HG03342 (cell line): ENCODE results near the gene DIAPH3.

Source experiments
- ATAC-seq: cut with Tn5 transposase; IDR thresholded peaks from one replicate; pipeline ENCODE4 v1.9.1; 2021; ENCODE audit warnings: mild to moderate bottlenecking, moderate library complexity; ENCODE audit not compliant: unreplicated experiment

Gene DIAPH3

DNA sequence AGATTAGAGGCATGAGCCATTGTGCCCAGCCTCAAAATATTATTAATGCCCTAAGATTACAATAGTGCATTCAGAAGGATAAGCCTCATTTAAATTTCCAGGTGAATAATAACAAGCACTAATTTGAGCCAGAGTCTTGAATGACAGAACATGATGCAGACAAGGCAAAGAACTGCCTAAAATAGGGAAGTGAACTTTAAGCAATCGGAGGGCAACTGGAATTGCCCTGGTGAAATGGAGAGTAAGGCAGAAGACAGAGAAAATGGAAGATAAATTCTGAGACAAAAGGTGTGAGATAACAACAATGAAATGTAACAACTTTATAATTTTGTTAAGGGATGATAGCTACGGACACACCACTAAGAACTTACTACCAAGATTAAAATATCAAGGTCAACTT lies 199.9 kb downstream of the DIAPH3 start:
- ATAC-seq, result no peak

DNA sequence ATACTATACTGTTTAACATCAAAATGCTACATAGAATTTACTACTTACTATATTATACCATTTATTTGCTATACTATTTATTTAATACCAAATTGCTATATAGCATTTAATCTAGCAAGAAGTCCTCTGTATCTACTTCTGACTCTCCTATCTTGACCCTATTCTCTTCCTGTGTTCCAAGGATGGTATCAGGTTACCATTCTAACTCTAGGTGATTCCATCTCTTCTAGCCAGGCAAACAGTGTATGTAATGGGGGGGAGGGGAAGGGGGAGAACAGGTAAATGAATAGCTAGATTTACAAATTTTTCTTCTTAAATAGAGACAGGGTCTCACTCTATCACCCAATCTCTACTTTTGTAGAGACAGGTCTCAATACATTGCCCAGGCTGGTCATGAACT lies 200.3 kb downstream of the DIAPH3 start:
- ATAC-seq, result no peak

DNA sequence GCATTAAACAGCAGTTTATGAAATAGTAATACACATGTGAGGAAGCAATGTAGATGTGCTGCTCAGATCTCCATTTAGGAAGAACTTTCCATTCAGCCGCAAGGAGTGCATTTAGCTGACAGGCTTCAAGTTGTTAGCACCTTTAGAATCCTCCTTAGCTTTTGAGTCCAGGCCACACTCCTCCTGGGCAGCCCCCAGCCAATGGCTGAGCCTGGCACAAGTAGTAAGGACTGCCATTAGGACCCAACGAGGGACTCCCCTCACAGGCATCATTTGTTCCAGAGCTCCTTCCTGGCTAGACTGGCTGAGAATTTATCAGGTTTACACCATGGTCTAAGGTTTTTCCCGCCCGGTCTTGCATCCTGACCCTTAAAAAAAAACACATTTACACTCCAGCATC lies 201.4 kb downstream of the DIAPH3 start:
- no peak for ATAC-seq

DNA sequence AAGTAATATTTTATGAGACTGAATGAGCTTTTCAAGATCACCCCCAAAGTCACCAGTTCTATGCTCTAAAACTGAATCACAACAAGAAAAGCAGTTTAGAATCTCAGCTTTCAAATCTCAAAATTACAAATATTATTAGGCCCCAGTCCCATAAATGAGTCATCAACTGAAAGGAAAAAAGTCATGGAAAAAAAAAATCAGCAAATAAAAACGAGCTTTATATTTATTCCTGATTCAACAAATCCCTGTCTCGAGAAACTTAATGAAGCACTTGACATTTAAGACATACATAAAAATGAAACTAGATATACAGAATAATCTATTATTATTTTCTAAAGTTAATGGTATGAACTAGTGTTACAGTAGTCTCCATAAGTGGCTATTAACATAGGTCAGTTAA lies 203.0 kb downstream of the DIAPH3 start:
- no peak for ATAC-seq

DNA sequence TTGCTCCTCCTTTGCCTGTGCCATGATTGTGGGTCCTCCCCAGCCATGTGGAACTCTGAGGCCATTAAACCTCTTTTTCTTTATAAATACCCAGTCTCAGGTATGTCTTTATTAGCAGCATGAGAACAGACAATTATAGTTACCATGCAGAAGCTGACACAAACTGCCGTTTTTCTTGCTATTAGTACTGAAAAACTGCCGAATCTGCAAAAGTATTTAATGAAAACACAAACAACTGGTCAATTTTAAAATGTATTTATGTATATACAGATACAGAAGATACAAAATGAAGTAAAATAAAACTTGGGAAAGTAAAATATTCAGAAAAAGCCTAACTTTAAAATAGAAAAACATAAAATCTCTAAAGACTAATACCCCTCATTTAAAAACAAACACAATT lies 206.3 kb downstream of the DIAPH3 start:
- no peak for ATAC-seq

DNA sequence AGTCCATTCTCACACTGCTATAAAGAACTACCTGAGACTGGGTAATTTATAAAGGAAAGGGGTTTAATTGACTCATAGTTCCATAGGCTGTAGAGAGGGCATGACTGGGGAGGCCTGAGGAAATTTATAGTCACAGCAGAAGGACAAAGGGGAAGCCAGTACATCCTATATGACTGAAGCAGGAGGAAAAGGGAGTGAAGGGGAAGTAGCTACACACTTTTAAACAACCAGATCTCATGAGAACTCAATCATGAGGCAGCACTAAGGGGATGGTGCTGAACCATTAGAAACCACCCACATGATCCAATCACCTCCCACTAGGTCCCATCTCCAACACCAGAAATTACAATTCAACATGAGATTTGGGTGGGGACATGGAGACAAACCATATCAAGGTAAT lies 209.1 kb downstream of the DIAPH3 start:
- ATAC-seq, result no peak

DNA sequence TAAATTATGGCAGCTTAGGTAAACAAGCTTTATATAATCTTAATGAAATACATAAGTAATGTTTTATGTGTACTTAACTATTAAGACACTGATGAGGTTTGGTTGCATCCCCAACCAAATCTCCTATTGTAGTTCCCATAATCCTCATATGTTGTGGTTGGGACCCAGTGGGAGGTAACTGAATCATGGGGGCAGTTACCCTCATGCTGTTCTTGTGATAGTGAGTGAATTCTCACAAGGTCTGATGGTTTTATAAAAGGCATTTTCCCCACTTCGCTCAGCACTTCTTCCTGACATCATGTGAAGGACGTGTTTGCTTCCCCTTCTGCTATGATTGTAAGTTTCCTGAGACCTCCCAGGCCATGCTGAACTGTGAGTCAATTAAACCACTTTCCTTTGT lies 212.7 kb downstream of the DIAPH3 start:
- no peak for ATAC-seq

DNA sequence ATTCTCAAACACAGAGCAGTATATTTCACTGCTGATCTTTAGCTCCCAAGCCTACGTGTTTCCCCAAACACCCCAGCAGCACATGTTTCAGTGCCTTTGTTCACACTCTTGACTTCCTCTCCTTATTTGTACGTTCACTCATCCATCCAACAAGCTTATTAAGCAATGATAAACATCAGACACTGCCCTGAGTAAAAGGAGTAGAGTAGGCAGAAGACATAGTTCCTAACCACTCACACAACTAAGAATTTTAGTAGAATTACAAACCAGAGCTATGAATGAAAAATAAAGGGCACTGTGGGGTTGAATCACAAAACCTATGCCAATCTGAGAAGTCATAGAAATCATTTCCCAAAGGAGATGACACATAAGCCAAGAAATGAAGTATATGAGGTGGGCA lies 213.5 kb downstream of the DIAPH3 start:
- no peak for ATAC-seq

DNA sequence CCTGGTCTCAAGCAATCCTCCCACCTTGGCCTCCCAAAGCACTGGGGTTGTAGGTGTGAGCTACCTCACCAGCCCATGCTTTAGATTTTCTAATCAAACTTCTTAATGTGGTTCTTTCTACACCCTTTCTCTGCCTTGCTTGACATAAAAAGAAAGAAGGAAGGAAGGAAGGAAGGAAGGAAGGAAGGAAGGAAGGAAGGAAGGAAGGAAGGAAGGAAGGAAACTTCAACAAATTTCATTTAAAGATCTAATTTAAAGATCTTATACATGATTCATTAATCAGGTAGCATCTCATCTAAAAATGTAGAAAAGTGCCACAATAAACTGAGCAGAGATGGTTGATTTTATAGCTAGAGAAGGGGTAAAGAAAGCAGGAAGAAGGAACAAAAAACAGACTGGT lies 215.0 kb downstream of the DIAPH3 start:
- ATAC-seq, result no peak

DNA sequence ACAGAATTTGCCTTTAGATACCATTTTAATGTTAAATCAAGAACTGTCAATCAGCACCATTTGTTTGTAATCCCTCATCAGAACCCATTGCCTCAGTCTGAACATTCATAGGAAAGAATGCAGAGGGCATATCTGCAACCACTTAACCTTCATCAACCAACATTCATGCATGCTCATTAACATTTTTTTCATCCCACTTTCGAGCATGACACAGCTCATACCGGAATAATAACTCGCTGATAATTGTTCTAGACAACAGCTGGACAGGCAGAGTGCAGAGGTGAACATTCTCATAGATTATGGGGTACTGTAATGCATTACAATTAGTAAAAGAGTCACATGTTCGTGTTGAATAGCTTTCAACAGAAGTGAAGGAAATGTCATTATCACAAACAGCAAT lies 216.8 kb downstream of the DIAPH3 start:
- no peak for ATAC-seq

DNA sequence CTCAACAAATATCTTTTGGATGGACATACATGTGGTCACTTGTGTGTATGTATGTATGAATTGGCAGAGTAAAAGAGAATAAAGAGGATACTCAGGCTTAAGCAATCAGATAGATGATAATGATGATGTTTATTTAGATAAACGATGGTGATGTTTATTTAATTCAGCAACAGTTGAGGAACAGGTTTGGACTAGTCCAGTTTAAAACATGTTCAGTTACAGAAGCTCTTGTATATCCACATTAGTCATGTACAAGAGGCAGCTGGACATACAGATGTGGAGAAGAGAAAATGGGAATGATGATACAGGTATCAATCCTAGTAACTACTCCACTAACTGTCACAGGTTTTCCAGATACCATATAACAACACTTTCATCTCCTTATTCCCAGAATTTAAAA lies 232.1 kb downstream of the DIAPH3 start:
- no peak for ATAC-seq

DNA sequence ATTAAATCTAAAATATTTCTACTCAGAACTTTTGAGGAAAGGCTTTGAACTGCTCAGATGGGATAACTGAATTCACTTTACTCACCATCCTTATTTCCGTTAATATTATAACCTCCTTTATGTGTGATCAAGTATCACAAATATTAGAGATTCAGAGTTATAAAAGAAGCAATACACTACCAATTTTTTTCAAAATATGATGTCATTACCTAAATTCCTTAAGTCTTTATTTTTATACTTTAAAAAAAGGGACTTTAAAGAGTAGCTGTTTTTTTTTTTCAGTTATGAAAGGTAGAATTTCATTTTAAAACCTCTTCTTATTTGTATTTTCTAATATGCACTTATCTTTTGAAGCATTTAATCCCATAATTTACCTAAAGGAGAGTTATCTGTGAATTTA lies 239.5 kb downstream of the DIAPH3 start:
- ATAC-seq, result no peak

DNA sequence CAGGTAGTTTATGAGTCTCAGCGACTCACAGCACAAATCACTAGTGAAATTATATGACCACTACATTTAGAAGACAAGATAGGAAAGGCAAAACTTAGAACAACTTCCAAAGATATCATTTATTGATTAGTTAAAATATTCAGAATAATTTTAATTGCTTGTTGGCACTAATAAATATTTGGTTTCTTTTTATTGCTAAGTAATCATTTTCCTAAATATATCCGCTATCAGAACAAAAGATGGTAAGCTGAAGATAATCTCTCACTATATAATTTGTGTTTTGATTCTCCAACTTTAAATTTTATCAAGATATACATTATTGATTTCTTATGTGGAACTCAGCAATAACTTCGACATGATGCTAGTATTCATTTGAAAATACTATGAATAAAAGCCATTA lies 248.5 kb downstream of the DIAPH3 start:
- no peak for ATAC-seq

DNA sequence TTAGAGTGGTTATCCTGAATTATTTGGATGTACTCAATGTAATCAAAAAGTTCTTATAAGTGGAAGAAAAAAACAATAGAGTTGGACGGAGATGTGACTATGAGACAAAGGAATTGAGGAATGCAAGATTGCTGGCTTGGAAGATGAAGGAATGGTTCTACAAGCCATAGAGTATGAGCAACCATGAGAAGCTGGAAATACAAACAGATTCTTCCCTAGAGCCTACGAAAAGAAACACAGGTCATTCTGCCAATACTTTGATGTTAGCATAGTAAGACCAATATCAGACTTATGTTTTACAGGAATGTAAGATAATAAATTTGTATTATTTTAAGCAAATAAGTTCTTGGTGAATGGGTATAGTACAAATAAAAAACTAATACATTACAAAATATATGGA lies 249.2 kb downstream of the DIAPH3 start:
- ATAC-seq, result no peak

DNA sequence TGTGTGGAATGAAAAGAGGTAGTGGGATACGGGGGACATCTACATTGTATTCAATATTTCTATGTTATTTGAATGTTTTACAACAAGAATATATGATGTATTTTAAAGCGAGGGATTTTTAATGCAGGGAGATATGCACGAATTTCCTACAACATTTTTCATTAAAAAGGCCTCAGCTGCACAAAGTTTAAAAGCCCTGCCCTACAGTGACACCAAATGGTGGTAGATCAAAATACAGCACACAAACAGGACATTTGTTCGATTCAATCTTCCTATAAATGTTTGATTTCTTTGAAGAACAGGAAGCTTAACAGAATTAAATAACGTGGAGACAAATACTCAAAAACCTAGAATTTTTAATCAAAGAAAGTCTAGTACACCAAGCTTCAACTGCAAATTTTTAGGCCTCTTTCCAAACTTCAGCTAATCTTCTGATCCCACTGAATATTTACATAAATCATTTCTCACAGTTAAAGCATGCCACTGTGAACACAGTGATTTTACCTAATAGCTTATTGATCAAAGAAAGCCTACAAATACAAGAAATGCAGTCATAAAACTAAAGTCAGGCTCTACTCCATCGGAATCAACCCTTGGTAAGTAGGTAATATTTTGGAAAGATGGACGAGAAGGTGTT lies 257.2 kb downstream of the DIAPH3 start:
- ATAC-seq, result no peak

DNA sequence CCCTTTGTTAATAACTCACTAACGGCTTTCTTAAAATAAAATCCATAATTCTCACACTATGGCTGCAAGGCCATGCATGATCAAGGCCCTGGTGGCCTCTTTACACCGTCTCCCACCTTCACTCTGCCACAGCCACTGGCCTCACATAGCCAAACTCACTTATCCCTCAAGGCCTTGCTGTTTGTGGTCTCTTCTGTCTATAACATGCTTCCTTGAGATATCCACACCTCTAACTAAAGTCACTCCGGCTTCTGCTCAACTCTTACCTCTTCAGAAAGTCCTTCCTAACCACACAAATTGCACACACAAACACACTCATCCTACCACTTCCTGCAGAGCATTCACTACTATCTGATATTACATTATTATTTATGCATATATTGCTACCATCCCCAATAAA lies 262.5 kb downstream of the DIAPH3 start:
- no peak for ATAC-seq

DNA sequence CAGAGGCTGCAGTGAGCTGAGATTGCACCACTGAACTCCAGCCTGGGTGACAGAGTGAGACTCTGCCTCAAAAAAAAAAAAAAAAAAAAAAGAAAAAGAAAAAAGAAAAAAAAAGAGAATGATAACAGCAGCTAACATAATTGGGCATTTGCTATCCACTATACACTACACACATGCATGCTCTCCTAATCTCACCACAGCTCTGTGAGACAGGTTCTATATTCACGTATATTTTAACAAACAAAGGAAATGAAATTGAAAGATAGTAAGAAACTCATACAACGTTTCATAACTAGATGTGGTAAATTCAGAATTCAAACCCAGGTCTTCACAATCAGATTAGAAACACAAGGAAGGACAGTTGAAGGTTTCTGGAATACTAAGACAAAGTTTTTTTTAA lies 265.7 kb downstream of the DIAPH3 start:
- ATAC-seq, result no peak

DNA sequence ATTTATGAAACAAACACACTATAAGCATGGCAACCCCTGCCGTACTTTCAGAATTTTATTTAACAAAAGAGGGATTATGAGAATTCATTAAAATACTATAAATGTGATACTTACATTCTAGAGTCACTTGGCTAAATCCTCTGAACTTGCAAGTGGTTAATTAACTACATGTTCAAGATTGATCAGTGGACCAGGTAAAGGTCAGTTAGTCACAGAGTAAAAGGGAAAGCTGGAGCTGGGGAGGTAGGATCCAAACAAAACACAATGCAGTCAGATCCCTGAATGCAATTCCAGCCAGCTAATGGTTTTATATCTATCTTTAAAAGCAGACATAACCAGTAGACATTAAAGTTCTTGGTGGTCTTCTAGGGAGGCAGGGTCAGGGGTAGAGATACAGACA lies 270.5 kb downstream of the DIAPH3 start:
- ATAC-seq, result no peak

DNA sequence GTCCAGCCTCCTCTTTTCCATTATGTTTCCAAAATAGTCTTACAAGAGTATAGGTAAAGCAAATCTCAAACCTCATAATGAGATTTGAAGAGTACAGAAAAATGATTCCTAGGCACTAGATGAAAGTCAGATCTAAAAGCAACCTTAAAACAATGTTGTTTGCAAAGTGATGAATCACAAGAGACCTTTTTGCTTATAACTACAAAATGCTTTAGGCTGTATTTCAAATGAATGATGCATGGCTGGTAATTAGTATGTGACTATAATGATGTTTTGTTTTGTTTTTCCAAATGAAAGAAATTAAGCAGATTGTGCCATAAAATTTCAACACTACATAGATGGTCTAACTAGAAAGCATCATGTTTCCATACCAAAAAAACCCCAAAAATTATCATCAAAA lies 272.7 kb downstream of the DIAPH3 start:
- ATAC-seq, result no peak

DNA sequence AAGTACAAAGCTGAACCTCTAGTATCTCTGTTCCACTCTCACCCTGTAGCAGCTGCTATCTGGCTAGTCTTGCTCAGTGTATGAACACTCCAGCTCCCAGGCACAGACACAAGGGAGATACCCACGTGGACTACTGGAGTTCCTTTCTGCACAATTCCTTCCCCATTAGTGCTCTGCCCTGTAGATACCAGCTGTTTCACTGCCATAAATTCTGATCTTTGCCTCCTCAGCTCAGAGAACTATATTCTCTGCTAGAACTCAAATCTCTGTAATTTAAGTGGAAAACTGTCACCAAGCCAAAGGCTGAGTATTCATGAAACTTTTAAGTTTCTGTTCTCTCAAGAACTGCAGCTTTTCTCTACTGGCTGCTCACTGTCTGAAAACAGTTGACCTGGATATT lies 273.7 kb downstream of the DIAPH3 start:
- ATAC-seq, result no peak

DNA sequence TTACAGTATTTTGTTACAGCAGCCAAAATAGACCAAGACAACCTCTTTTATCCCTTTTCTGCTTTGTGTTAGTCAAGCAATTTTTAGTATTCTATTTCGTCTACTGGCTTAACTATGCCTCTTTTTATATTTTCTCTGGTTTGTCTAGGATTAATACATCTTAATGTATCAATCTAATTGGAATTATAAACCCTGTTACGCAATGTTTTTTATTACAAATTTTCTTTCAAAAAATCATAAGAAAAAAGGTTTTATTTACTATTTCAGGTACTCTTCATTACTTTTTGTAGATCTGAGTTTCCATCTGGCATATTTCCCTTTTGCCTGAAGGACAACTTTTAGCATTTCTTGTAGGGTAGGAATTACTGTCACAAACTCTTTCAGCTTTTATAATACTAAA lies 275.3 kb downstream of the DIAPH3 start:
- no peak for ATAC-seq

DNA sequence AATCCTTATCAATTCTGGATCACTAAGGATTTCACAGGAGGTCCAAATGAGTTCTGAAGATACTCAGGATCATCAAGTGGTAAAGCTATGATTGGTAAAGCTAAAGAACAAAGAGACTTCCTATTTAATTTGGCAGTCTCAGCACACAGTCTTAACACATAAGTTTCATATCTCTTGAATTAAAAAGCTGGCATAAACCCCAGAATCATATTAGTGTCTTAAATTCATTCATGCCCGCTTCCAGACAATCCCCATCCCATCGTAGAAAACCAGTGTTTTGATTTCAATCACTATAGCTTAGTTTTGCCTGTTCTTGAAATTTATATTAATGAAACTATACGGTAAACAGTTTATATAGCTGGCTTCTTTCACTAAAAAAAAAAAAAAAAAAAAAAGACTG lies 278.7 kb downstream of the DIAPH3 start:
- ATAC-seq, result no peak

DNA sequence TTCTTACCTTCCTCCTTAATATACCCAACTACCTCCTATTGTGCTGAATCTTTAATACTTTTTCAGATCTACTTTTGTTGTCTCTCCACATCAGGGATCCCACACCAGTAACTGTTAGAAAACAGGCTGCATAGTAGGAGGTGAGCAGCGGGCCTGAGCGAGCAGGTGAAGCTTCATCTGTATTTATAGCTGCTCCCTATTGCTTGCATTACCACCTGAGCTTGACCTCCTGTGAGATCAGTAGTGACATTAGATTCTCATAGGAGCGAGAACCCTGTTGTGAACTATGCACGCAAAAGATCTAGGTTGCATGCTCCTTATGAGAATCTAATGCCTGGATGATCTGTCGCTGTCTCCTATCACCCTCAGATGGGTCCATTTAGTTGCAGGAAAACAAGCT lies 279.8 kb downstream of the DIAPH3 start:
- ATAC-seq, result no peak

DNA sequence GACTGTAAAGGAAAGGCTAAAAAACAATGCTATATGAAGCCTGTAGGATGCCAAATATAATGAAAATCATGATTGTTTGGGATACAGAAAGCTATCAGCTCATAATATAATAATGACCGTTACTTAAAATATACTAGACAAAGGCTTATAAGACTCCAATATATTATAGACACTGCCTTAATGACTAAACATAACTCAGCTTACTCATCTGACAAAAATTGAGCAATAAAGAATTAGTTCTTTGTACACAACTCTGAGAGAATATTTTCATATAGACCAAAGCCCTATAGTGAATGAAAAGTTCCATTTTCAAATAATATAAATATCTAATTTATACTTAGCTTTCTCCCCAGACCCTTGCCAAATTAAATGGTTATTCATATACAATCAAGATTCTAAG lies 283.3 kb downstream of the DIAPH3 start:
- no peak for ATAC-seq
